ENCODE results near the gene F11R.
A peak's percentile ranks its signal among the peaks of the same experiment; 100 is the strongest.
"Not testable (repeated sequence)": the region's sequence is repeated elsewhere in the genome, so short reads cannot be mapped to it uniquely, and the experiment has no call there.

Gene F11R

DNA sequence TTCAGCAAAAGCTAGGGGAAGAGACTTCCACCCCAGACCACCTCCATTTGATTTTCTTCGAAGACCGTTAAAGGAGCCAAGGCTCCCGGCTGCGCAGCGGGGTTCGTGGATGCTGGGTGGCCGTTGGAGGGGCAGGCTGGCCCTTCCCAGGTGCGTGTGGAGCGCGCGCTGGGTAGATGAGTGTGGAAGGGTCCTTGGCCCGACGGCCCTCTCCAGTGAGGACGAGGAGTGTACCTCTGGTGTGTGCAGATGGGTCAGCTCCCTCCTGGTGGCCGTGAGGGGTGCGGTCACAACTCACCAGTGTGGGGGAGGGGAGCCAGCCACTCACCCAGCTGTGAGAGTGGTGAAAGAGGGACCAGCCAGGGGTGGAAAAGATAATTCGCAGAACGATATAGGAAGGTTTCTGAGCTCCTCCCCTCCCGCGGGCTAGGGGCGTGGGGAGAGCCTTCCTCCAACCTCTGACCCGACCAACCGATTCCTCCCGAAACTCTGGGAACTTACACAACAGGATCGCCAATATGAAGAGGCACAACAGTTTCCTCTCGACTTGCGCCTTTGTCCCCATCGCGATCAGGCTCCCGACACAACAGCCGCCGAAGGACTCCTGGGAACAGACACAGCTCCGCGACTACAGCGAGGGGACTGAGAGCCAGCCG is at the start of gene F11R:
TSS of gene F11R (minus strand) at position 644 of the 656 bp plus-strand sequence. CDS start at position 565, 79 bp downstream.
- no peak for DNase-seq (ENCODE audit: low read depth in 2 of 2, low spot score in 1 of 2)

- DNase-seq (ENCODE audit: low read depth in 2 of 2, low spot score in 1 of 2) = peak; percentile 63 to 78
Measured at GRCh38 chr1:161069731-161070270, 48.8 kb upstream of the F11R start, which contains the start of gene ARHGAP30. Gene ARHGAP30 (minus strand): TSS chr1:161069891. CDS start chr1:161069624, 267 bp downstream.

- DNase-seq (ENCODE audit: low read depth in 2 of 2, low spot score in 1 of 2) = no peak
Measured at GRCh38 chr1:161069241-161069640, 48.3 kb upstream of the F11R start.

DNA sequence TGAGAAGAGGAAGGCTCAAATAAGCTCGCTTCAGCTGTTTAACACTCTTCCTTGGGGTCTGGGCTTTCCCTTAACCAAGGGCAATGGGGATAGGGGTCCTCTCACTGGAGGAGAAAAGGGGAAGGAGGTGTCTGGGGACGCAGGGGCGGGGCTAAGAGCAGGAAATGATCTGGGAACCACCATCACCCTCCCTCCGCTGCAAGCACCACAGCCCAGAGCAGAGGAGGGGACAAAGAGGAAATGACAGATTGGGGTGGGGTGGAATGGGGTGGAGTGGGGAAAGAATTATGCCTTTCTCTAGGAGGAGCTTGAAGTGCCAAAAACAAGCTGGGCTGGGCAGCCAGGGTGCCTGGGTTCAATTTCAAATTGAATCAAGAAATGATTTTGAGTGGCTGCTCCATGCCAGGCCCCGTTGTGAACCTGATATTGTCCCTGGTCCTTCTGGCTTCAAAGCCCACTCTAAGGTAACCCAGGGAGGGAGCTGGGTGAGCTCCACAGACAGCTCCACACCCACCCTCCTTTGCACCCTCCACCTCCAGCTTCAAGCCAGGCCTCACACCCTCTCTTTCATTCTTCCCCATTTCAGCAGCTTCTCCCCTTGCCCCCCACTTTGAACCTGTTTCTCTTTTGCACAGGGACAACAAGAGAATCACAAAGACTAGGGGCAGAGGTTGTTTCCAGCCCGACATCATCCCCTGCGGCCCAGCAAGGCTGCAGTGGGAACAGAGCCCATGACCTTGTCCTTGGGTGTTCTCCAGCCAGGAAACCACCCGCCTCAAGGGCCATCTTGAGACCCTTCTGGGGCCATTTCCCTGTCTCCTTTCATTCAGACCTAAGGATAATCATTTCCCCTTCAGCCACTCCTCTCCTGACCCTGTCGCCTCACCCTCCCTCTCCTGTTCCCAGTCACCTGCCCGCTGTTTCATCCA is 47.6 kb upstream of the F11R start:
- DNase-seq (ENCODE audit: low read depth in 2 of 2, low spot score in 1 of 2) = peak; percentile 53 to 70

DNA sequence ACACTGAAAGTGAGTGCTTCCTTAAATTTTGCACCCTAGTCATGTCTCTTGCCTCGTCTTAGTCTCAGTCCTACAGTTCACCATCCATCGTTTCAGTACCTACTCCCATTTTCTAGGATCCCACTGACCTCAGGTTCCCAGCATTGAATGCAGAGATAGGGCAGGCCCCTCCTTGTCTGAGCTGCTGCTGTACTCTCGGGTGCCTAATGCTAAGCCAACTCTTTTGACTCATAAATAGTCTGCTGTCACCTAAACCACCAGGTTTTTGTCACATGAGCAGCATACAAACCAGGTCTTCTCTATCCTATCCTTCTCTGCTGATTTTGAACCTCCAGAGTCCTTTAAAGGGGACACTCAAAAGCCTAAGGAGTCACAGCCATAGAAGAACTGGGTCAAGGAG is 45.7 kb upstream of the F11R start:
- DNase-seq (ENCODE audit: low read depth in 2 of 2, low spot score in 1 of 2) = no peak

DNA sequence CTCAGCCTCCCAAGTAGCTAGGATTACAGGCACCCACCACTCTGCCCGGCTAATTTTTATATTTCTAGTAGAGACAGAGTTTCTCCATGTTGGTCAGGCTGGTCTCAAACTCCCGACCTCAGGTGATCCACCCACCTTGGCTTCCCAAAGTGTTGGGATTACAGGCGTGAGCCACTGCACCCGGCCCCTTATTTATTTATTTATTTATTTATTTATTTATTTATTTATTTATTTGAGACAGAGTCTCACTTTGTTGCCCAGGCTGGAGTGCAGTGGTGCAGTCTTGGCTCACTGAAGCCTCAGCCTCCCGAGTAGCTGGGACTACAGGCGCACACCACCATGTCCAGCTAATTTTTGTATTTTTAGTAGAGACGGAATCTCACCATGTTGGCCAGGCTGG is 44.7 kb upstream of the F11R start:
- DNase-seq (ENCODE audit: low read depth in 2 of 2, low spot score in 1 of 2) = not testable (repeated sequence)

GRCh38 chr1:161063936-161064335 is 43.0 kb upstream of the F11R start:
- not testable (repeated sequence) for DNase-seq (ENCODE audit: low read depth in 2 of 2, low spot score in 1 of 2)

DNA sequence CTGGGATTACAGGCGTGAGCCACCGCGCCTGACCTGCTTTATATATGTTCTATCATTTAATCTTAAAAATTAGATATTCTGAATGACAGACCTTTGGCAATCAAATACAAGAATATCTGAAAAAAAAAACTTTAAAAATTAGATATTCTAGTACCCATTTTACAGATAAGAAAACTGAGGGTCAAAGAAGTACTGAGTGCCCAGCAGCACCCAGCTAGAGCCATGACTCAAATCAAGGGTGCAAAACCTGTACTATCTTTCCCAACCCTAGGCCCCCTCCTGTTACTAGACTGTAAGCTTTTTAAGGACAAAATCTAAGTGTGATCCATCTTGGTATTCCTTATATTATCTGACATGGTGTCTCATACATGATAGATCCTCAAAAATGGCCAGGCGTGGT is 40.5 kb upstream of the F11R start:
- no peak for DNase-seq (ENCODE audit: low read depth in 2 of 2, low spot score in 1 of 2)

DNA sequence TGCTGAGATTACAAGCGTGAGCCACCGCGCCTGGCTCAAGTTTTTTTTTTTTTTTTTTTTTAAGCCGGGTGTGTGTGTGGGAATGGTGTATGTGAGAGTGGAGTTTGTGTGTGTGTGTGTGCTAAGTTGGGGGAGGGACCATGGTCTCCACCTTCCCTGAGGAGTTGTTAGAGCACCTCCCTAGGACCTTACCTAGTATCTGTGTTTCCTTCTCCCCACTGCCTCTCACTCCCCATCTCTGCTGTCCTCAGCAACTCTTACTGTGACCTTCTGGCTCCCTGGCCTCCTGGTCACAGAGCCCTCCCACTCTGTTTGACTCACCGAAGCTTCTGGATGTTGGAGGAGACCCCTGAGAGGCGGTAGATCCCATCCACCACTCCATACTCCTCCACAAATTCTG is 38.3 kb upstream of the F11R start:
- DNase-seq (ENCODE audit: low read depth in 2 of 2, low spot score in 1 of 2) = no peak

GRCh38 chr1:161054805-161055204 is 33.9 kb upstream of the F11R start:
- DNase-seq (ENCODE audit: low read depth in 2 of 2, low spot score in 1 of 2) = no peak

GRCh38 chr1:161054232-161054631 is 33.3 kb upstream of the F11R start:
- DNase-seq (ENCODE audit: low read depth in 2 of 2, low spot score in 1 of 2) = no peak

GRCh38 chr1:161052899-161053298 is 31.9 kb upstream of the F11R start:
- DNase-seq (ENCODE audit: low read depth in 2 of 2, low spot score in 1 of 2) = no peak

- no peak for DNase-seq (ENCODE audit: low read depth in 2 of 2, low spot score in 1 of 2)
Measured at GRCh38 chr1:161051219-161051618, 30.3 kb upstream of the F11R start.

- DNase-seq (ENCODE audit: low read depth in 2 of 2, low spot score in 1 of 2) = no peak
Measured at GRCh38 chr1:161048949-161049722, 28.2 kb upstream of the F11R start.

GRCh38 chr1:161047436-161048420 is 26.8 kb upstream of the F11R start:
- no peak for DNase-seq (ENCODE audit: low read depth in 2 of 2, low spot score in 1 of 2)

- no peak for DNase-seq (ENCODE audit: low read depth in 2 of 2, low spot score in 1 of 2)
Measured at GRCh38 chr1:161046605-161047228, 25.8 kb upstream of the F11R start.

GRCh38 chr1:161045736-161046604 is 25.0 kb upstream of the F11R start, which contains the start of gene USF1:
Gene USF1 (minus strand): TSS chr1:161045977. CDS start chr1:161043275, 2,702 bp downstream.
- peak; percentile 82 for DNase-seq (ENCODE audit: low read depth in 2 of 2, low spot score in 1 of 2)
